GM19239 (cell line): ENCODE measurements around the gene GBP2.
A peak's percentile ranks its signal among the peaks of the same experiment; 100 is the strongest.
"Not testable (repeated sequence)": the region's sequence is repeated elsewhere in the genome, so short reads cannot be mapped to it uniquely, and the experiment has no call there.

Source experiments
- DNase-seq: peaks from one replicate; pipeline ENCODE4 v3.0.0; 2011; ENCODE audit warnings: low spot score; ENCODE audit not compliant: insufficient read length
- FAIRE-seq: peaks from 2 replicates; lab custom pipeline; 2011; peaks lifted over from hg19 to GRCh38; lab: Jason Lieb, UNC

Gene GBP2

DNA sequence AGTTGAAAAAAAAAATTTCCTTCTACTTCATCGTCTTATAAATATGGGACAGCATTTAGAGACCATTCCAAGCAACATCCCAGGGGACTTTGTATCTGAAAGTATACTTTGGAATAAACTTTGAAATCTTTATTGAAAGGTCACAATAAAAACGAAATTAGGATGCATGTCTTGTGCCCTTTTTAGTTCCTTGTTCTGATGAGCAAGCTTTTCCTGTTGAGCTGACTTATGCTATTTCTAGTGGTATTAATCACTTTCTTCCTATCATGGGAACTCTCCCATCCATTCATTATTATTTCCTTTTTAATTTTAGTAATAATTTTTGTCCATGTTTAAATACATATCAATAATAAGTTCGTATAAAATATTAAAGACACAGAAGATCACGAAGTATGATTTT, 4.0 kb upstream of the GBP2 start:
- no peak for FAIRE-seq

DNA sequence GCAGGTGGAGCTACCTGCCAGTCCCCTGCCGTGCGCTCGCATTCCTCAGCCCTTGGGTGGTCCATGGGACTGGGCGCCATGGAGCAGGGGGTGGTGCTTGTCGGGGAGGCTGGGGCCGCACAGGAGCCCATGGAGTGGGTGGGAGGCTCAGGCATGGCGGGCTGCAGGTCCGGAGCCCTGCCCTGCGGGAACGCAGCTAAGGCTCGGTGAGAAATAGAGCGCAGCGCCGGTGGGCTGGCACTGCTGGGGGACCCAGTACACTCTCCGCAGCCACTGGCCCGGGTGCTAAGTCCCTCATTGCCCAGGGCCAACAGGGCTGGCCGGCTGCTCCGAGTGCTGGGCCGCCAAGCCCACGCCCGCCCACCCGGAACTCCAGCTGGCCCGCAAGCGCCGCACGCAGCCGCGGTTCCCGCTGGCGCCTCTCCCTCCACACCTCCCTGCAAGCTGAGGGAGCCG, 2.1 kb upstream of the GBP2 start:
- not testable (repeated sequence) for FAIRE-seq, DNase-seq

More for the DNA sequence above, 4.0 kb upstream of the GBP2 start:
- DNase-seq = no peak

DNA sequence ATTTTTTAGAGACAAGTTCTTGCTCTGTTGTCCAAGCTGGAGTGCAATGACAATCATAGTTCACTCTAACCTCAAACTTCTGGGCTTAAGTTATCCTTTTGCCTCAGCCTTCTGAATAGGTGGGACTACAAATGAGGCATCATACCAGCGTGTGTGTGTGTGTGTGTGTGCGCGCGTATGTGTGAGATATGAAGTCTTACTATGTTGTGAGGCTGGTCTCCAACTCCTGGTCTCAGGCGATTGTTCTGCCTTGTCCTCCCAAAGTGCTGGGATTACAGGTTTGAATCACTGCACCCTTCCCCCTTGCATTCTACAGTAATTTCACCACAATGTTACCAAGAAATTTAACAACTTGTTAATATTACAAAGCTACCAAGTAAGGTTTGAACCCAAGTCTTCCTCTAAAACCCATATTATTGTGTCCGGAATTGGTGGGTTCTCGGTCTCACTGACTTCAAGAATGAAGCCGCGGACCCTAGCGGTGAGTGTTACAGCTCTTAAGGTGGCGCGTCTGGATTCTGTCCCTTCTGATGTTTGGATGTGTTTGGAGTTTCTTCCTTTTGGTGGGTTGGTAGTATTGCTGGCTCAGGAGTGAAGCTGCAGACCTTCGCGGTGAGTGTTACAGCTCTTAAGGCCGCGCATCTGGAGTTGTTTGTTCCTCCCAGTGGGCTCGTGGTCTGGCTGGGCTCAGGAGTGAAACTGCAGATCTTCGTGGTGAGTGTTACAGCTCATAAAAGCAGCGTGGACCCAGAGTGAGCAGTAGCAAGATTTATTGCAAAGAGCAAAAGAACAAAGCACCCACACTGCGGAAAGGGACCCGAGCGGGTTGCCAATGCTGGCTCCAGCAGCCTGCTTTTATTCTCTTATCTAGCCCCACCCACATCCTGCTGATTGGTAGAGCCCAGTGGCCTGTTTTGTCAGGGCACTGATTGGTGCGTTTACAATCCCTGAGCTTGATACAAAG, 970 bp upstream of the GBP2 start:
- DNase-seq = not testable (repeated sequence)
- peak; percentile 28 for FAIRE-seq

DNA sequence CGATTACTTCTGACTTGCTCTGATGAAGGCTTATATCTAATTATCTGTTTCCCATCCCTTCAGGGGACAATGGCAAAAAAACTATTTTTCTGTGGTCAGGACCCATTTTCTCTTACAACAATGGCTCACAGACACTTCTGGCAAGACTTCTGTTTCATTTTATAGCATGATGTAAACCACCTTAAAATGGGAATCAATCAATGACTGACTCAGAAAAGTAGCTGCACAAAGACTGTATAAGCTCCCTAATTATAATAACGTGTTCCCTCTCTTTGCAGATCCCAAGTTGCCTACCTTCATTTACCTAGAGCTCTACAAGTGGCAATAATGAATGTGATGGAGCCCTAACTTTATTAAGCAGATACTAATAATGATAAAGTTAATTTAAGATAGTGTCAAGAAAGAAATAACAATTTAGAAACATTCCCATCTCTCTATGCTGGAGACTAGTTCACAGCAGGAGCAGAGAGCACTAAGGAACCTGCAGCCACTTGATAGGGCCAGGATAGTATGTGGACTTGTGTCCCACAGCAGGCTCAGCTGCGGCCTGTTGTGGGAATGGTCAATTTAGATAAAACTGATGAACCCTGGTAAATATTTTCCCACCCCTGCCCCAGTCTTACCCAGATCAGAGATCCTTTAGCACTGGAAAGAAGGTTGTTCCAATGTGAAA, 538 bp downstream of the GBP2 start:
- DNase-seq (no peak), FAIRE-seq (peak; percentile 57)

DNA sequence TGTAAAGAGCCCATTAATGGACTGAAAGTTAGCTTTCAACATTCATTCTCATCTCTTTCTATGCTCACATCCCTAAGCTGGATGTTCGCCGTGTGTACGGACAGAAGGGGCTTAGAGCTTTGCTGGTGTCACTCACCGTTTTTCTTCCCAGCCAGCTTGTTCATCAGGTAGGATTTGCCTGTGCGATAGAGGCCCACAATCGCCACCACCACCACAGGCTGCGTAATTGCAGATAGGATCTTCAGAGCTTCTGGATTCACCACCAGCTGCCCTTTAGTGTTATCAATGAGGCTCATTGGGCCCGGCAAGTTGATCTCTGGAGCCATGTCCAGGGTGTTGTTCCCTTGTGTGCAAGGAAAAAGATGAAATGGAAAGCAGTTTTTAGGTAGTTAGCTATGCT, 4.3 kb downstream of the GBP2 start:
- FAIRE-seq (no peak), DNase-seq (no peak)

DNA sequence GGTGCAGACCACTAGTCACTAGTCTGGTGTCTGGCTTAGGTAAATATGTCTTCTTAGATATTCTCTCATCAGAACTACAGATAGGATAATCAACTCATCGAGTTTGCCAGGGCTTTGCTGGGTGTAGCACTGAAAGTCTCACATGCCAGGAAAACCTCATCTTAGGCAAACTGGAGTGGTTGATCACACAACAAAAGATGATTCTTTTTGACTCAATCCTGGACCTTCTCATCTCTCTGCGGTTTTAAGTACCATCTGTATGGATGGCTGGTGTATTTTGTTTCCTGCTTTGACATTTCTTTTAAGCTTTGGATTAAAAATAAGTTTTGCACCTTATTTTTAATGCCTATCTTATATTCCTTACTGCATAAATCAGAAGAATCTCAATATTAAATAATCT, 11.3 kb downstream of the GBP2 start:
- FAIRE-seq = no peak
- no peak for DNase-seq

DNA sequence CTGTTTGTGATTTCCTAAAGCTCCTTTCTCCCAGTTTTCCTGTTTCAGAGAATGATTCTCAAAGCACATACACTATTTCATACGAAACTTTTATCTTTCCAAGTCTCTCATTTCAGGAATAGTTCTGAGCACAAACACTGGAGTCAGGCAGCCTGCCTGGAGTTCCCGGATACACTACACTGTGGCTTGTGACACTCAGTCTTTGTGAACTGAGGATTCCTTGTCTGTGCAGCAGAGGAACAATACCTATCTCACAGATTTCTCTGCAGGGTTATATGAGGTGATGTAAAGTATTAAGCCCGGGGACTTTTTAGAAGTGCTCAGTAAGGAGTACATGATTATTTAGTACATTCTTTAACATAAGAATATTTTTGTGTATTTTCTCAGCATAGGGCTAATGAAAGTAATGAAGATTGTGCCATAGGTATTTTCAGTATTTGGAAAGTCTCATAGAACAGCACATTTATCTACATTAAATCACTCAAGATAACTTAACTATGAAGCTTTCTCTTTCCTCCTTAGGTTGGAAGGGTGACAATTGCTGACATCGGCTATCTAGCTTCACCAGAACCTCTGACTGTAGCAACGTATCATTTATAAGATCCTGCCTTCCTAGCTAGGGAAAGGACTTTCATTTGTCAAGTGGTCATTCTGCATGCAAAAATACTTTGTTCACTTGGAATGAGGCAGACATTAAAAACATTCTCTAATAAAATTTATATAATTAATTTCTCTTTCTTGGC, 12.9 kb downstream of the GBP2 start:
- no peak for FAIRE-seq
- DNase-seq = no peak

DNA sequence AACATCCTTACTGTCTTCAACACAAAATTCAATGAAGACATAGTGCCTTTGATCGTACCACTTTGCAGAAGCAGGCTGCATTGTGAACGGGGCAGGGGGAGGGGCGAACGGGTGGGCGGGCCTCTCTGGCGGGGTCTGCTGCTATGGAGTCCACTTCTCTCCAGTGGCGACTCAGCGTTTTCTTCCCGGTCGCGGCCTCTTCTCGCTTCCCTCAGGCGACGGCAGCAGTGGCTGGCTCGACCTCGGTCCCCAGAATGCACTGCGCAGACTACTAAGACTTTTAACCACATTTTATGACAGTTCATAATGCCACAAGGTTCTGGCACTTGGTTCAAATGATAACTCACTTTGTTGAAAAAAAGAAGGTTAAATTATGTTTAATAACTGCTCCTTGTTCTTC, 21.2 kb downstream of the GBP2 start:
- FAIRE-seq = no peak
- no peak for DNase-seq

DNA sequence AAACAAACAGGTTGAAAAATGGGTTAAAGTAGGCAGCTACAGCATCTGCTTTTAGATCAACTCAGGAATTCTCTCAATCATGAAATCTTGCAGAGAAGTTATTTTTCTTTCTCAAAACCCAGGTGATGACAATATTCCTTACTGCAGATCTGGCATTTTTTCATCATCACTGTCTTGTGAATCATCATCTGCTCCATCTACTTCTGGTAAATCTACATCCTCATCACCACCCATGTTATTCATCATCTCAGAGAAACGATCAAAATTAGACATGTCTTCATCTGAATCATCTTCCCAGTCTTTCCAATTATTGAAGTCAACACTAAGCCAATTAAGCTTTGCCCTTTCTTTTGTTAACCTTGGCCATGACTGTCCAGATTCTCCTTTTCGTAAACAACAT, 21.8 kb downstream of the GBP2 start:
- FAIRE-seq (no peak), DNase-seq (no peak)

DNA sequence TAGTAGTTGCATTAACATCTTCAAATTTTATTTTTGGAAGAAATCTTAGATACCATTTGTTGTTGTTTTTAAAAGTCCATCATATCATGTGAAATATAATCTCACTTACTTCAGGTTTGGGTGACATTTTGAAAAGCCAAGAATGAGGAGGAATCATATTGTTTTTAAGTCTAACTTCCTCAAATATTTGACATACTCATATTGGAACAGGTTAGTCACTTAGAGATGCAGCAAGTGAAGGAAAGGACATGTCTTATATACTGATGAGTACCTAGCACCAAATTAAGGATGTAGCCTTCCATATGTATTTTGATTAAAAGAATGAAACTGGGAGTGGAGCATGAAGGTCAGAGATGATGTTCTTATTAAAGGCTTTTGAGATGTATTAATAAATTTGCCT, 23.9 kb downstream of the GBP2 start:
- FAIRE-seq = no peak

DNA sequence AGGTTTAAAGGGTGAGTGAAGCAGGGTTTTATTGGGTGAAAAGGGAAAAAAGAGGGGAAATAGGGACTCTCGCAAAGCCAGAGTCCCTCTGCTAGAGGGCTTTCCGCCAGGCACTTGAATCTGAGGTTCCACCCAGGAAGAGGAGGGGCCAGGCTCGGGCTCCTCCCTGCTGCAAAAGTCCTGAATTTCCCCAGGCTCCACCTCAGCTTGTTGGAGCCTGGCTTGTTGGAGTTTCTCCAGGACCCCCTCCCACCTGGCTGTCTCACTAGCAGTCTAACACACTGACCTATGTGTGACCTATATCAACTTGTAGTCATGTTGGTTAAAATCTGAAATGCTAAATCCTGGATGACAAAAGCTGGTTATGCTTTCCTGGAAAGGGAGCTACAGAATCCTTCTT, 25.5 kb downstream of the GBP2 start:
- no peak for FAIRE-seq

More for the DNA sequence above, 23.9 kb downstream of the GBP2 start:
- DNase-seq = no peak

DNA sequence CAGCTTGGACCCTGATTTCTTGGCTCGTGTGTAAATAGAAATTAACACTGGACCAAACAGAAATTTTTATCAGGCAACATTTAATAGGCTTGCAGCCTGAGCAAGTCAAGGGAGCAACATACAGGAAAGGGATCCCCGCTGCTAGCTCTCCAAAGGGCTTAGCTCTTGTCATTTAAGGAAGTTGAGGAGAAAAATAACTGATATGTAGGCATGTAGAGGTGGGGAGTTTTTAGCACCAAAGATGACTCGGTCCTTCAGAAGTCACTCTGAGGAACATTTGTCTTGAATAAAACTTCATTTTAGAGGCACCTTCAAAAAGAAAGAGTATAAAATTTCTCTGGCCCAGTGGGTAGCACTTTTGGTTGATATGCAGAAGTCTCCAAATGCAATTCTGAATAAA, 27.1 kb downstream of the GBP2 start:
- no peak for FAIRE-seq

More for the DNA sequence above, 25.5 kb downstream of the GBP2 start:
- DNase-seq = no peak

DNA sequence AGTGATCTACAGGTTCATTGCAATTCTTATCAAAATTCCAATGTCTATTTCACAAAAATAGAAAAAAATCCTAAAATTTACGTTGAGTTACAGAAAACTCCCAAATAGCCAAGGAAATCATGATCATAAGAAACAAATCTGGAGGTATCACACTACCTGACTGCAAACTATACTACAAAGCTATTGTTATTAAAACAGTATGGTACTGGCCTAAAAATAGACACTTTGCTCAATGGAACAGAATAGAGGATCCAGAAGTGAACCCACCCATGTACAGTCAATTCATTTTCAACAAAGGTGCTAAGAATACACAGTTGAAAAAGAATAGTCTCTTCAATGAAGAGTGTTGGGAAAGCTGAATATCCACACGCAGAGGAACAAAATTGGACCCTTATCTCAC, 30.2 kb downstream of the GBP2 start:
- FAIRE-seq (no peak), DNase-seq (no peak)

More for the DNA sequence above, 27.1 kb downstream of the GBP2 start:
- no peak for DNase-seq

DNA sequence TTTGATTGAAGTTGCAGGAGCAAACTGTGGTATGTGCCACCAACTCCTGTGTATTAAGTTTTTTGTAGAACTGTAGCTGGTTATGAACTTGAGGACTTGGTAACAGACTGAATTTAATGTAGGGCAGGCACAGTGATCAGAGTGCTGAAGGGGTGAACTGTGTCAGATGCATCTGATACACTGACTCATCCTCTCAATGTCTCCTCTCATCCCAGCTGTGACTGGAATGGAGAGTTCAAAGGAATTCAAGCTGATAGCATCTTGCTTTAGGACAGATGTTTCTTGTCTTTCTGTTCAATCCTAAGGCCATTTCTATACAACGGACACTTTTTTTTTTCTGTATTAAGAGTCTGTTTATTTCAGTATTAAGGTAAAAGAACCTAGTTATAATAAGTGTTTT, 36.0 kb downstream of the GBP2 start:
- DNase-seq (no peak), FAIRE-seq (peak; percentile 26)

DNA sequence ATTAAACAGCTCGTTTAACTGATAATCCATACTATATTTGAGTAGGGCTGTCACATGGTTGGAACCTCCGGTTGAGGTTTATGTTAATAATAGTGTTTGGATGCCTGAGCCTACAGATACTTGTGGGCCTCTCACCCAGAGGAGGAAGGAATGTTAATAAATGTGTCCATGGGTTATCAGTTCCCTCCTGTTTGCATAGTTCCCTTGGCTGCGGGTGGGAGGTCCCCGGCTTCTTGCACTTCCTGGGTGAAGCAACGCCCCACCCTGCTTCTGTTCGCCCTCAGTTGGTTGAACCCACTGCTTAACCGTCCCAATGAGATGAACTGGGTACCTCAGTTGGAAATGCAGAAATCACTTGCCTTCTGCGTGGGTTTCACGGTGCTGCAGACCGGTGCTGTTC, 37.3 kb downstream of the GBP2 start:
- DNase-seq (no peak), FAIRE-seq (no peak)

DNA sequence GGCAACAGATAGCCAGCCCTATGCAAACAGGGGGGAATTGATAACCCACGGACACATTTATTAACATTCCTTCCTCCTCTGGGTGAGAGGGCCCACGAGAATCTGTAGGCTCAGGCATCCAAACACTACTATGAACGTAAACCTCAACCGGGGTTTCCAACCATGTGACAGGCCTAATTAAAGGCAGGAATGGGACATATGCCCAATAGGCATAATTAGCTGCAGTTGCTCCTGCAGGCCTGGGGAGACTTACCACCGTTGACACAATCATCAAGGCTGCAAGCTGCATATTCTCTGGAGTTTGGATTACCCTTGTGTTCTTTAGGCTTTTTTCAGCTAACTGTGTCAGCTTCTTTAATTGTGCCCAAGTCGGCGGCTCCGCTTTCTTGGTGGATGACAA, 38.7 kb downstream of the GBP2 start:
- no peak for DNase-seq
- FAIRE-seq = no peak

DNA sequence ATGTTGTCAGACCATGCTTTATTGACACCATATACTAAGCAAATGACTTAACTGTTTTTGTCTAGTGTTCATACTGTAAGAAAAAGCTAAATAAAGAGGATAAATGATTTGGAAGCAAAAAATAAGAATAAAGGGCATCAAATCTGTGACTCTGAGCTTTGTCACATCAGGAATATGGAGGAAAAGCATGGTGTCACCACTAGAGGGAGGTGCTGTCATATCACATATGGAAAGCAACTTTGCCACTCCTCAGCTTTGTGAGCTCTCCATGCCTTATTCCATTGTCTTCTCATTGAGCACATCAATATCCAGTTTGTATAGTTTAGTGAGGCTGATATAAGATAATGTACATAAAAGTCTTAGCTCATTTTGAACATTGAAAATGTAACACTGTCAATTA, 40.1 kb downstream of the GBP2 start:
- peak; percentile 40 for DNase-seq
- FAIRE-seq = peak; percentile 97

DNA sequence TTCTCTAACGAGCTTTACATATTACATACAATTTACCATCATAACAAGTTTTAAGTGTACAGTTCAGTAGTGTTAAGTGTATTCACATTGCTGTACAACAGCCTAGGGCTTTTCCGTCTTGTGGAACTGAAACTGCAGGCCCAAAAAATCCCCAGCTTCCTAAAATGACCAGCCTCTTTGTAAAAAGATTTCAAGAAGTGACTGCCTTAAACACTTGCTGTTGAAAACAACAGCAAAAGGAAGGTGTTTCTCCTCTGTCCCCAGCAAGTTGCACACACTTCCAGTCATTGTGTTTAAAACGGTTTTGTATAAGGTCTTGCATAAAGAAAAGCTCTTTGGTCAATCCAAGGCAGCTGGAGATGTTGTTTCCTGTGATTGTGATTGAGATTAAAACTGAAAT, 44.9 kb downstream of the GBP2 start:
- DNase-seq = no peak
- FAIRE-seq = no peak

DNA sequence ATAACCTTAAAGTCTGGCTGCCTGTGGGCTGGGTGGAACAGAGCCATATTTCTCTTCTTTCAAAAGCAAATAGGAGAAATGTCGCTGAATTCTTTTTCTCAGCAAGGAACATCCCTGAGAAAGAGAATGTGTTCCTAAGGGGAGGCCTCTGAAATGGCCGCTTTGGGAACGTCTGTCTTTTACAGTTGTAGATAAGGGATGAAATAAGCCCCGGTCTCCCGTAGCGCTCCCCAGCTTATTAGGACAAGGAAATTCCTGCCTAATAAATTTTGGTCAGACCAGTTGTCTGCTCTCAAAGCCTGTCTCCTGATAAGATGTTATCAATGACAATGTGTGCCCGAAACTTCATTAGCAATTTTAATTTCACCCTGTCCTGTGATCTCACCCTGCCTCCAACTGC, 45.8 kb downstream of the GBP2 start:
- not testable (repeated sequence) for DNase-seq, FAIRE-seq

DNA sequence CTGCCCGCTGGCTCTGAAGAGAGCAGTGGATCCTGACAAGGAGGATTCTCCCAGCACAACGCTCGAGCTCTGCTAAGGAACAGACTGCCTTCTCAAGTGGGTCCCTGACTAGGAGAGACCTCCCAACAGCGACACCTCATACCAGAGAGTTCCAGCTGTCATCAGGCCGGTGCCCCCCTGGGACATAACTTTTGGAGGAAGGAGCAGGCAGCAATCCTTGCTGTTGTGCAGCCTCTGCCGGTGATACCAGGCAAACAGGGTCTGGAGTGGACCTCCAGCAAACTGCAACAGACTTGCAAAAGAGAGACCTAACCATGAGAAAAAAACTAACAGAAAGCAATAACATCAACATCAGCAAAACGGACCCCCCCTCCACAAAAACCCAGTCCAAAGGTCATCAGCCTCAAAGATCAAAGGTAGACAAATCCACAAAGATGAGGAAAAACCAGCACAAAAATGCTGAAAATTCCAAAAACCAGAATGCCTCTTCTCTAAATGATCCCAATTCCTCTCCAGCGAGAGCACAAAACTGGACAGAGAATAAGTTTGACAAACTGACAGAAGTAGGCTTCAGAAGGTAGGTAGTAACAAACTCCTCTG, 53.3 kb downstream of the GBP2 start:
- not testable (repeated sequence) for FAIRE-seq, DNase-seq
